Endothelial cell of umbilical vein (primary cell): ENCODE data around the gene PIK3AP1. TPM values are rescaled to one million over a fixed set of nuclear protein-coding genes. Genes with fewer than 3 reads are reported as not detected.
"Not testable (repeated sequence)": the region's sequence is repeated elsewhere in the genome, so short reads cannot be mapped to it uniquely, and the experiment has no call there.

Experiments used
- BruUV-seq: library from RNA; stranded (reverse); fragments of 400-500 nt; replicated peaks from 2 replicates; lab custom pipeline; 2021; lab: Mats Ljungman, UMichigan
- CTCF ChIA-PET: fragments of 300-600, 350-600 bp; sonication (Branson Sonifier 250); formaldehyde crosslinking; loops from one replicate; lab custom pipeline; 2021; ENCODE audit warnings: antibody characterized with exemption, inconsistent platforms; lab: Charles Lee
- POLR2A ChIA-PET: fragments of 300-600, 350-600 bp; sonication (Branson Sonifier 250); formaldehyde crosslinking; loops from one replicate; lab custom pipeline; 2021; ENCODE audit warnings: antibody characterized with exemption, inconsistent platforms; lab: Charles Lee
- DNase-seq: peaks from one replicate; pipeline ENCODE4 v3.0.0-alpha.2; 2011; ENCODE audit warnings: low read depth, low spot score
- FAIRE-seq: peaks from 2 replicates; lab custom pipeline; 2011; peaks lifted over from hg19 to GRCh38; lab: Jason Lieb, UNC
- H2AFZ ChIP-seq: 2 replicates; pipeline ENCODE4 v1.6.0; 2012; ENCODE audit warnings: low read depth, low read length, control low read depth, inconsistent platforms
- H3K27ac ChIP-seq: 2 replicates; pipeline ENCODE4 v1.5.1; 2011; ENCODE audit warnings: low read depth, mild to moderate bottlenecking, control low read depth, low read length, moderate library complexity; ENCODE audit not compliant: insufficient read depth
- H3K27me3 ChIP-seq, 2 experiments: 2 replicates each; pipeline versions ENCODE4 v1.6.0 to v1.6.1; 2011; ENCODE audit warnings: low read length in 2 of 2, mixed read lengths in 1 of 2; ENCODE audit not compliant: control insufficient read depth in 2 of 2, insufficient read depth in 2 of 2
- H3K36me3 ChIP-seq, 2 experiments: 2 replicates in 1 of 2; 3 replicates in 1 of 2; pipeline ENCODE4 v1.5.1; 2011; ENCODE audit warnings: low read length in 2 of 2, mild to moderate bottlenecking in 1 of 2, moderate library complexity in 1 of 2; ENCODE audit not compliant: control insufficient read depth in 2 of 2, insufficient read depth in 2 of 2; ENCODE audit errors: extremely low read depth in 1 of 2
- H3K4me1 ChIP-seq: 3 replicates; pipeline ENCODE4 v1.5.1; 2011; ENCODE audit warnings: mild to moderate bottlenecking, low read length; ENCODE audit not compliant: control insufficient read depth, insufficient read depth; ENCODE audit errors: extremely low read depth
- H3K4me2 ChIP-seq: 2 replicates; pipeline ENCODE4 v1.6.1; 2011; ENCODE audit warnings: low read length, control low read depth, mixed read lengths; ENCODE audit not compliant: insufficient read depth
- H3K4me3 ChIP-seq, 3 experiments: fragments of 200-600 bp in 1 of 3; sonication (generic), shearing (Covaris generic) in 1 of 3; replicated peaks in 1 of 3; 2 replicates each; pipeline ENCODE4 v1.5.1; 2011 to 2016; ENCODE audit warnings: control low read depth in 3 of 3, low read length in 3 of 3, mild to moderate bottlenecking in 2 of 3, inconsistent platforms in 1 of 3, low read depth in 1 of 3, moderate library complexity in 1 of 3; ENCODE audit not compliant: insufficient read depth in 1 of 3
- H3K79me2 ChIP-seq: 2 replicates; pipeline ENCODE4 v1.6.0; 2012; ENCODE audit warnings: low read length, inconsistent platforms; ENCODE audit not compliant: control insufficient read depth, insufficient read depth
- H3K9ac ChIP-seq: replicated peaks from 2 replicates; pipeline ENCODE3; 2011; ENCODE audit warnings: low read length, control low read depth; ENCODE audit not compliant: insufficient read depth; ENCODE audit errors: extremely low read depth
- H3K9me1 ChIP-seq: replicated peaks from 3 replicates; pipeline ENCODE4 v1.6.0; 2011; ENCODE audit warnings: mild to moderate bottlenecking, low read length; ENCODE audit not compliant: control insufficient read depth, insufficient read depth; ENCODE audit errors: extremely low read depth
- H3K9me3 ChIP-seq: replicated peaks from 2 replicates; pipeline ENCODE4 v1.5.1; 2012; ENCODE audit warnings: low read length, inconsistent platforms; ENCODE audit not compliant: control insufficient read depth, insufficient read depth
- H4K20me1 ChIP-seq: replicated peaks from 2 replicates; pipeline ENCODE3; 2011; ENCODE audit warnings: mild to moderate bottlenecking, low read length; ENCODE audit not compliant: control insufficient read depth, insufficient read depth; ENCODE audit errors: extremely low read depth
- CTCF ChIP-seq, 2 donors: IDR thresholded peaks; 1 replicate in 1 of 2; 2 replicates in 1 of 2; pipeline ENCODE4 v1.5.1; 2011; ENCODE audit warnings: low read length in 2 of 2, mild to moderate bottlenecking in 2 of 2, moderate library complexity in 2 of 2, control low read depth in 1 of 2, inconsistent platforms in 1 of 2, low read depth in 1 of 2; ENCODE audit not compliant: insufficient read depth in 1 of 2; ENCODE audit errors: extremely low read depth in 1 of 2
- EZH2 ChIP-seq: IDR thresholded peaks from 2 replicates; pipeline ENCODE4 v1.6.1; 2012; ENCODE audit warnings: borderline replicate concordance, low read depth, mild to moderate bottlenecking, moderate library complexity, low read length, inconsistent platforms; ENCODE audit not compliant: severe bottlenecking
- FOS ChIP-seq: IDR thresholded peaks from 2 replicates; pipeline ENCODE4 v1.6.1; 2011; ENCODE audit warnings: mild to moderate bottlenecking, low read length, moderate library complexity, borderline replicate concordance; ENCODE audit not compliant: insufficient read depth
- GATA2 ChIP-seq: IDR thresholded peaks from 2 replicates; pipeline ENCODE4 v1.7.0; 2011; ENCODE audit warnings: low read depth, mild to moderate bottlenecking, moderate library complexity, mixed read lengths, low read length; ENCODE audit not compliant: insufficient read length, insufficient read depth
- JUN ChIP-seq: IDR thresholded peaks from 2 replicates; pipeline ENCODE4 v1.6.1; 2011; ENCODE audit warnings: borderline replicate concordance, low read depth; ENCODE audit not compliant: insufficient read length, insufficient read depth
- MAX ChIP-seq: IDR thresholded peaks from 2 replicates; pipeline ENCODE4 v1.6.1; 2011; ENCODE audit not compliant: insufficient read depth, insufficient read length
- MYC ChIP-seq: IDR thresholded peaks from one replicate; pipeline ENCODE4 v1.6.1; 2011; ENCODE audit warnings: mild to moderate bottlenecking, low read depth, low read length
- POLR2A ChIP-seq: IDR thresholded peaks from 2 replicates; pipeline ENCODE4 v1.6.1; 2012; ENCODE audit warnings: low read depth, mild to moderate bottlenecking, control low read depth, low read length
- POLR2AphosphoS5 ChIP-seq: IDR thresholded peaks from 2 replicates; pipeline ENCODE4 v1.6.1; 2012; ENCODE audit warnings: low read depth, mild to moderate bottlenecking, control low read depth, low read length, moderate library complexity; ENCODE audit not compliant: insufficient read depth
- dilution Hi-C: fragments of 300-500 bp; cut with MboI; formaldehyde crosslinking; loops from one replicate; pipeline ENCODE4 v1.15.0; 2019; ENCODE audit warnings: low sequenced_read_pairs; ENCODE audit not compliant: extremely low pct_ligation_motif_present
- intact Hi-C: fragments of 100-400 bp; cut with micrococcal nuclease; formaldehyde crosslinking; loops from one replicate; pipeline ENCODE4 v1.10.0; 2022
- polyA plus RNA-seq, 4 experiments: library from polyadenylated mRNA; depleted of rRNA in 3 of 4; stranded (reverse) in 3 of 4; unstranded in 1 of 4; fragments of >200 nt; gene quantifications; 2 replicates each; pipeline versions ENCODE4 v1.2.1 to v1.2.3, GENCODE V29; 2011 to 2012; ENCODE audit warnings: missing spikeins in 1 of 4
- total RNA-seq: library from RNA; stranded (reverse); gene quantifications from 2 replicates; pipeline ENCODE4 v1.2.3, GENCODE V29; 2021

The PIK3AP1 gene
- total and polyA plus RNA-seq, 2 donors (not counting 3 experiments of a cell fraction or from before 2014, with no cell fraction given), result 0.04 TPM; not detected in 1

GRCh38 chr10:96576277-96576980 is 143.9 kb downstream of the PIK3AP1 start:
- CTCF ChIA-PET, result no interaction called here
- Histone ChIP-seq H3K4me1 (peaks cover 6% of the 10 kb centered on the region), H3K9me3 (no peaks in the 10 kb centered on the region), H3K27ac (no peak overlapping the region), H3K79me2 (peaks cover 98% of the 10 kb centered on the region), H3K27me3 (no peaks in the 10 kb centered on the region), H3K36me3 (peaks cover 0 to 5% of the 10 kb centered on the region in 2 experiments), H3K9me1 (peaks cover 4% of the 10 kb centered on the region), H3K4me3 (no peak overlapping the region), H3K4me2 (no peak overlapping the region), H2AFZ (no peak overlapping the region), H3K9ac (no peak overlapping the region), H4K20me1 (peaks cover 29% of the 10 kb centered on the region)
- DNase-seq (no peak), FAIRE-seq (no peak)
- dilution Hi-C loops, result no loop called here
- intact Hi-C loops, result no loop called here
- no peak for TF ChIP-seq POLR2AphosphoS5
- no peak for TF ChIP-seq MYC
- no peak for TF ChIP-seq CTCF (IDR thresholded peaks at IDR 0.05; ENCODE audit: extremely low read depth in 1 of 2, insufficient read depth in 1 of 2, low read depth in 1 of 2, low read length in 2 of 2)
- TF ChIP-seq EZH2, result no peak
- no peak for TF ChIP-seq GATA2
- no peak for TF ChIP-seq JUN
- TF ChIP-seq FOS, result no peak
- TF ChIP-seq POLR2A, result no peak
- no peak for TF ChIP-seq MAX
- POLR2A ChIA-PET, result no interaction called here
- BruUV-seq, result no TSS peak

- BruUV-seq, result not testable (repeated sequence)
Observed at GRCh38 chr10:96574564-96574963, 145.8 kb downstream of the PIK3AP1 start.

More at GRCh38 chr10:96574564-96574963, 145.8 kb downstream of the PIK3AP1 start:
- Histone ChIP-seq H4K20me1 (peaks cover 22% of the 10 kb centered on the region), H3K79me2 (peaks cover 98% of the 10 kb centered on the region)
- H3K9ac ChIP-seq, CTCF ChIA-PET, H3K4me2 ChIP-seq, H3K4me3 ChIP-seq, intact Hi-C loops, H3K27ac ChIP-seq, H2AFZ ChIP-seq, FAIRE-seq, H3K27me3 ChIP-seq, H3K9me3 ChIP-seq, H3K4me1 ChIP-seq, dilution Hi-C loops, H3K9me1 ChIP-seq, H3K36me3 ChIP-seq, POLR2A ChIA-PET, DNase-seq: not testable (repeated sequence)
